ENCODE measurements around the gene CD19.
"Not testable (repeated sequence)": the region's sequence is repeated elsewhere in the genome, so short reads cannot be mapped to it uniquely, and the experiment has no call there.

Gene CD19

DNA sequence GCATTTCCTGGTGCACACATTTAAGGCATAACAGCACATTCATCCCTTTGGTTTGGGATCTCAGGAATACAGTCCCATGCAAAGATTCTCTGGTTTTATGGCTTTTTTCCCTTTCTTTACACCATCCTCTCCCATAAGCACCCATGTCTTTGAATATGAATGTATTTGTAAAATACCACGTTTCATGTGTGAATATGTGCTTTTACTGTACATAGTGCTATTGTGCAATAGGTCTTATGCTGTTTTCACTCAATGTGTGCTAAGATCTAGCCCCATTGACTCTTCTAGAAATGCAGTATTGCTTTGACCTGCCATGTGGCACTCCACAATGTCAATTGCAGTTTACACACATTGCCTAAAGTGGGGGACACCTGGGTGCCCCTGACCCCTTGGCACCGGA is 32.7 kb downstream of the CD19 start:
- Histone ChIP-seq H3K9ac (ENCODE audit: low read length in 2 of 2) (no peak overlapping the region), H3K36me3 (ENCODE audit: control insufficient read depth in 2 of 2, insufficient read depth in 2 of 2, low read length in 2 of 2) (peaks cover 22 to 35% of the 10 kb centered on the region in 2 donors), H3K27ac (ENCODE audit: low read length) (no peak overlapping the region), H3K4me3 (ENCODE audit: low read length in 2 of 2) (no peak overlapping the region), H3K4me1 (ENCODE audit: control insufficient read depth, insufficient read depth, low read length) (no peaks in the 10 kb centered on the region), H3K27me3 (ENCODE audit: control insufficient read depth in 1 of 2, insufficient read depth in 2 of 2, low read length in 2 of 2) (no peaks in the 10 kb centered on the region), H3K9me3 (ENCODE audit: control insufficient read depth in 2 of 2, low read length in 2 of 2) (no peaks in the 10 kb centered on the region)

DNA sequence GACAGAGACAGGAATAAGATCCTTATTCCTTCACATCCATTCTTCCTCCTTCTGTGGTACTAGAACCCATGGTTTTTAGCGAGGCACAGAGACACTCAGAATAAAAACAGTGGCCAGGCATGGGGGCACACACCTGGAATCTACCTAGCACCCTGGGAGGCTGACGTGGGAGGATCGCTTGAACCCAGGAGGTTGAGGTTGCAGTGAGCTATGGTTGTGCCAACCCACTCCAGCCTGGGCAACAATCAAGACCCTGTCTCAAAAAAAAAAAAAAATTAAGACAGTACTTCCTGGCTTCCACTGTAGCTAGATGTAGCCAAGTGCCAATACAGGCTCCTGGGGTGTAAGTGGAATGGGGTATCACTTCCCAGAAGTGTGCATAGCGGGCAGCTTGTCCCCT is 35.4 kb downstream of the CD19 start:
- no peak overlapping the region for H3K4me3 ChIP-seq (ENCODE audit: low read length in 2 of 2)
- no peak overlapping the region for H3K27ac ChIP-seq (ENCODE audit: low read length)
- H3K27me3 ChIP-seq (ENCODE audit: control insufficient read depth in 1 of 2, insufficient read depth in 2 of 2, low read length in 2 of 2), result no peaks in the 10 kb centered on the region

DNA sequence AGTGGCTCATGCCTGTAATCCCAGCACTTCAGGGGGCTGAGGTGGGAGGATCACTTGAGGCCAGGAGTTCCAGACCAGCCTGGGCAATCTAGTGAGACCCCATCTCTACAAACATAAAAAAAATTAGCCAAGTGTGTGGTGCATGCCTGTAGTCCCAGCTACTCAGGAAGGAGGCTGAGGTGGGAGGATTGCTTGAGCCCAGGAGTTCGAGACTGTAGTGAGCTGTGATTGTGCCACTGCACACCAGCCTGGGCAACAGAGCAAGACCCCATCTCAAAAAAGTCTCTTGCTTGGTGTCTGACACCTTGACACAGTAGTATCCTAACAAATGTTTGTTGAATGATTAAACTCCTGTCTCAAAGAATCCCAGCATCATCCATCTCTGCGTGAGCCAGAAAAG is 37.9 kb downstream of the CD19 start:
- H3K4me3 ChIP-seq (ENCODE audit: low read length in 2 of 2); H3K9me3 ChIP-seq (ENCODE audit: control insufficient read depth in 2 of 2, low read length in 2 of 2); H3K27ac ChIP-seq (ENCODE audit: low read length); H3K27me3 ChIP-seq (ENCODE audit: control insufficient read depth in 1 of 2, insufficient read depth in 2 of 2, low read length in 2 of 2); H3K36me3 ChIP-seq (ENCODE audit: control insufficient read depth in 2 of 2, insufficient read depth in 2 of 2, low read length in 2 of 2); H3K9ac ChIP-seq (ENCODE audit: low read length in 2 of 2); H3K4me1 ChIP-seq (ENCODE audit: control insufficient read depth, insufficient read depth, low read length): not testable (repeated sequence)

More for the DNA sequence above, 35.4 kb downstream of the CD19 start:
- Histone ChIP-seq H3K9me3 (ENCODE audit: control insufficient read depth in 2 of 2, low read length in 2 of 2) (no peaks in the 10 kb centered on the region), H3K4me1 (ENCODE audit: control insufficient read depth, insufficient read depth, low read length) (no peaks in the 10 kb centered on the region), H3K36me3 (ENCODE audit: control insufficient read depth in 2 of 2, insufficient read depth in 2 of 2, low read length in 2 of 2) (peaks cover 15 to 23% of the 10 kb centered on the region in 2 donors), H3K9ac (ENCODE audit: low read length in 2 of 2) (no peak overlapping the region)

- peak overlapping the region; percentile 87 to 99 for H3K4me3 ChIP-seq (ENCODE audit: low read length in 2 of 2)
- H3K36me3 ChIP-seq (ENCODE audit: control insufficient read depth in 2 of 2, insufficient read depth in 2 of 2, low read length in 2 of 2), result peaks cover 7 to 17% of the 10 kb centered on the region in 2 donors
- peak overlapping the region; percentile 77 for H3K27ac ChIP-seq (ENCODE audit: low read length)
- no peaks in the 10 kb centered on the region for H3K27me3 ChIP-seq (ENCODE audit: control insufficient read depth in 1 of 2, insufficient read depth in 2 of 2, low read length in 2 of 2)
- H3K9me3 ChIP-seq (ENCODE audit: control insufficient read depth in 2 of 2, low read length in 2 of 2), result no peaks in the 10 kb centered on the region
- H3K9ac ChIP-seq (ENCODE audit: low read length in 2 of 2), result peak overlapping the region; percentile 90 to 92
- peaks cover 17% of the 10 kb centered on the region for H3K4me1 ChIP-seq (ENCODE audit: control insufficient read depth, insufficient read depth, low read length)
Measured at GRCh38 chr16:28974007-28974436, 42.3 kb downstream of the CD19 start.

- Histone ChIP-seq H3K36me3 (ENCODE audit: control insufficient read depth in 2 of 2, insufficient read depth in 2 of 2, low read length in 2 of 2) (peaks cover 10 to 21% of the 10 kb centered on the region in 2 donors), H3K9me3 (ENCODE audit: control insufficient read depth in 2 of 2, low read length in 2 of 2) (no peaks in the 10 kb centered on the region), H3K9ac (ENCODE audit: low read length in 2 of 2) (peak within 1 kb of the TSS; percentile 90 to 92), H3K27me3 (ENCODE audit: control insufficient read depth in 1 of 2, insufficient read depth in 2 of 2, low read length in 2 of 2) (no peaks in the 10 kb centered on the region), H3K27ac (ENCODE audit: low read length) (peak within 1 kb of the TSS; percentile 77), H3K4me1 (ENCODE audit: control insufficient read depth, insufficient read depth, low read length) (peaks cover 17% of the 10 kb centered on the region), H3K4me3 (ENCODE audit: low read length in 2 of 2) (peak within 1 kb of the TSS; percentile 87 to 99)
Measured at GRCh38 chr16:28974437-28975157, 42.8 kb downstream of the CD19 start, which contains the start of gene SPNS1. TSS of gene SPNS1 (plus strand) at chr16:28974778. CDS start at chr16:28975152, 374 bp downstream.

- Histone ChIP-seq H3K4me3 (ENCODE audit: low read length in 2 of 2) (peak overlapping the region; percentile 87 to 99), H3K9me3 (ENCODE audit: control insufficient read depth in 2 of 2, low read length in 2 of 2) (no peaks in the 10 kb centered on the region), H3K4me1 (ENCODE audit: control insufficient read depth, insufficient read depth, low read length) (peaks cover 17% of the 10 kb centered on the region), H3K36me3 (ENCODE audit: control insufficient read depth in 2 of 2, insufficient read depth in 2 of 2, low read length in 2 of 2) (peaks cover 10 to 21% of the 10 kb centered on the region in 2 donors), H3K27ac (ENCODE audit: low read length) (peak overlapping the region; percentile 77), H3K27me3 (ENCODE audit: control insufficient read depth in 1 of 2, insufficient read depth in 2 of 2, low read length in 2 of 2) (no peaks in the 10 kb centered on the region), H3K9ac (ENCODE audit: low read length in 2 of 2) (peak overlapping the region; percentile 90 to 92)
Measured at GRCh38 chr16:28975158-28975599, 43.4 kb downstream of the CD19 start.

DNA sequence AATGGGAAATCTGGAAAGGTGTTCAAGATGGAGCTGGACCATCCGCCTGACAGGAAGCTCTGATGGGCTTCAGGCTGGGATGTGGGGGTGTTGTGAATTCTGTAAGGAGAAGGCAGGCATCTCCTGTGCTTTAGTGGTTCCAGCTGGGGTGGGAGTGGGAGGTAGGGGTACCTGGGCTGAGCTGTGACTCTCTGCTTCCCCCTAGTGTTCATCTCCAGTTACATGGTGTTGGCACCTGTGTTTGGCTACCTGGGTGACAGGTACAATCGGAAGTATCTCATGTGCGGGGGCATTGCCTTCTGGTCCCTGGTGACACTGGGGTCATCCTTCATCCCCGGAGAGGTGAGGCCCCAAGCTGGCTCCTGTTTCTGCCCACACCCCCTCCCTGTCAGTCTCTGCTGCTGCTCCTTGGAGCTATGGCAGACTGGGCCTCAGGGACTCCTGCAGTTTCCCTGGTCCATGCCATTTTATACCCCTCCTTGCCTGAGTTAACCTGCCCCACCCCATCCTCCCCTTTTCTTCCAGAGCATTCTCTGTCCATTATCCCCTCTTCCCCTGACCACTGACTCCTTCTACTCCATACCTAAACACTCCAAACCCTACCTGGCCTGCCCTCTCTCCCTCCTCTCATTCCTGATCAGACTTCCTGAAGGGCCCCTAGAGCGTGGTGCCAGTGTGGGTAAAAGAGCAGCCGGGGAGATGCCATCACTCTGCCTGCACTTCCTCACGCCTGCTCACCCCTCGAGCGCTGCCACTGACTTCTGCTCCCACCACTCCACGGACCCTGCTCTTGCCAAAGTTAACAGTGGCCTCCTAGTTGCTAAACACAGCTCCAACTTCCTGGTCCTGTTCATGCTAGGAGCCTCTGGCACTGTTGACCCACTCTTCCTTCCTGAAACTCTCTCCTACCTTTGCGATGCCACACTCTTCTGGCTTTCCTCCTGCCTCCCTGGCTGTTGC is 46.2 kb downstream of the CD19 start:
- peaks cover 21 to 37% of the 10 kb centered on the region in 2 donors for H3K36me3 ChIP-seq (ENCODE audit: control insufficient read depth in 2 of 2, insufficient read depth in 2 of 2, low read length in 2 of 2)
- no peaks in the 10 kb centered on the region for H3K27me3 ChIP-seq (ENCODE audit: control insufficient read depth in 1 of 2, insufficient read depth in 2 of 2, low read length in 2 of 2)
- H3K9me3 ChIP-seq (ENCODE audit: control insufficient read depth in 2 of 2, low read length in 2 of 2), result no peaks in the 10 kb centered on the region
- H3K27ac ChIP-seq (ENCODE audit: low read length), result no peak overlapping the region
- H3K4me1 ChIP-seq (ENCODE audit: control insufficient read depth, insufficient read depth, low read length), result peaks cover 17% of the 10 kb centered on the region
- H3K4me3 ChIP-seq (ENCODE audit: low read length in 2 of 2), result no peak overlapping the region
- H3K9ac ChIP-seq (ENCODE audit: low read length in 2 of 2), result no peak overlapping the region

DNA sequence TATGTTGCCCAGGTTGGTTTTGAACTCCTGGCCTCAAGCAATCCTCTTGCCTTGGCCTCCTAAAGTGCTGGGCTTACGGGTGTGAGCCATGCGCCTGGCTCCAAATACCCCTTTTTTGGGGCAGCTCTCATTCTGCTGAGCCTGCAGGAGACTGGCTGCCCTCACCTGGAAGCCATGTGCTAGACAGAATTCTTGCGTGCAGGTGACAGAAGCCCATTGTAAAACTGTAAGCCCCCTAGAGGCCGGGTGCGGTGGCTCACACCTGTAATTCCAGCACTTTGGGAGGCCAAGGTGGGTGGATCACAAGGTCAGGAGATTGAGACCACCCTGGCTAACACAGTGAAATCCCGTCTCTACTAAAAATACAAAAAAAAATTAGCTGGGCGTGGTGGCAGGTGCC is 48.6 kb downstream of the CD19 start:
- H3K4me3 ChIP-seq (ENCODE audit: low read length in 2 of 2); H3K9me3 ChIP-seq (ENCODE audit: control insufficient read depth in 2 of 2, low read length in 2 of 2); H3K4me1 ChIP-seq (ENCODE audit: control insufficient read depth, insufficient read depth, low read length); H3K27me3 ChIP-seq (ENCODE audit: control insufficient read depth in 1 of 2, insufficient read depth in 2 of 2, low read length in 2 of 2); H3K9ac ChIP-seq (ENCODE audit: low read length in 2 of 2); H3K27ac ChIP-seq (ENCODE audit: low read length): not testable (repeated sequence)
- H3K36me3 ChIP-seq (ENCODE audit: control insufficient read depth in 2 of 2, insufficient read depth in 2 of 2, low read length in 2 of 2), result peaks cover 30 to 46% of the 10 kb centered on the region in 2 donors

- no peaks in the 10 kb centered on the region for H3K4me1 ChIP-seq (ENCODE audit: control insufficient read depth, insufficient read depth, low read length)
- peaks cover 30 to 47% of the 10 kb centered on the region in 2 donors for H3K36me3 ChIP-seq (ENCODE audit: control insufficient read depth in 2 of 2, insufficient read depth in 2 of 2, low read length in 2 of 2)
- no peak overlapping the region for H3K4me3 ChIP-seq (ENCODE audit: low read length in 2 of 2)
- no peak overlapping the region for H3K27ac ChIP-seq (ENCODE audit: low read length)
- no peaks in the 10 kb centered on the region for H3K9me3 ChIP-seq (ENCODE audit: control insufficient read depth in 2 of 2, low read length in 2 of 2)
- H3K9ac ChIP-seq (ENCODE audit: low read length in 2 of 2), result no peak overlapping the region
- no peaks in the 10 kb centered on the region for H3K27me3 ChIP-seq (ENCODE audit: control insufficient read depth in 1 of 2, insufficient read depth in 2 of 2, low read length in 2 of 2)
Measured at GRCh38 chr16:28980929-28981328, 49.2 kb downstream of the CD19 start.

GRCh38 chr16:28981517-28981916 is 49.7 kb downstream of the CD19 start:
- H3K4me3 ChIP-seq (ENCODE audit: low read length in 2 of 2), result no peak overlapping the region
- no peak overlapping the region for H3K9ac ChIP-seq (ENCODE audit: low read length in 2 of 2)
- peaks cover 31 to 50% of the 10 kb centered on the region in 2 donors for H3K36me3 ChIP-seq (ENCODE audit: control insufficient read depth in 2 of 2, insufficient read depth in 2 of 2, low read length in 2 of 2)
- H3K4me1 ChIP-seq (ENCODE audit: control insufficient read depth, insufficient read depth, low read length), result no peaks in the 10 kb centered on the region
- no peaks in the 10 kb centered on the region for H3K27me3 ChIP-seq (ENCODE audit: control insufficient read depth in 1 of 2, insufficient read depth in 2 of 2, low read length in 2 of 2)
- H3K27ac ChIP-seq (ENCODE audit: low read length), result no peak overlapping the region
- peaks cover 0 to under 1% of the 10 kb centered on the region in 2 donors for H3K9me3 ChIP-seq (ENCODE audit: control insufficient read depth in 2 of 2, low read length in 2 of 2)
